H1 (cell line): ENCODE measurements around the gene RFX1. TPM values are rescaled to one million over a fixed set of nuclear protein-coding genes. Genes with fewer than 3 reads are reported as not detected.

Experiments
- CTCF ChIA-PET: fragments of 300-600 bp; sonication (Branson Sonifier 250); formaldehyde crosslinking; loops from one replicate; lab custom pipeline; 2021; ENCODE audit not compliant: partially characterized antibody; lab: Charles Lee
- POLR2A ChIA-PET: fragments of 300-600 bp; sonication (Branson Sonifier 250); formaldehyde crosslinking; loops from one replicate; lab custom pipeline; 2021; ENCODE audit warnings: inconsistent platforms; ENCODE audit not compliant: partially characterized antibody; lab: Charles Lee
- DNase-seq, 2 experiments: peaks; one replicate each; pipeline versions ENCODE4 v3.0.0 to v3.0.0-alpha.2; 2010 to 2022; ENCODE audit warnings: low spot score in 2 of 2, low read depth in 1 of 2, mixed read lengths in 1 of 2
- FAIRE-seq: peaks from 2 replicates; lab custom pipeline; 2011; peaks lifted over from hg19 to GRCh38; lab: Jason Lieb, UNC
- H2AFZ ChIP-seq: 2 replicates; pipeline ENCODE4 v1.8.1; 2012; ENCODE audit warnings: low read length, inconsistent platforms
- H2AK5ac ChIP-seq: 2 replicates; pipeline ENCODE4 v1.6.1; 2013; ENCODE audit warnings: low read depth, low read length
- H2BK120ac ChIP-seq: replicated peaks from 2 replicates; pipeline ENCODE3; 2013; ENCODE audit warnings: low read depth, low read length, inconsistent platforms
- H2BK12ac ChIP-seq: 2 replicates; pipeline ENCODE4 v1.6.1; 2013; ENCODE audit warnings: low read depth, low read length
- H2BK15ac ChIP-seq: 2 replicates; pipeline ENCODE4 v1.6.1; 2013; ENCODE audit warnings: low read length
- H2BK20ac ChIP-seq: 2 replicates; pipeline ENCODE4 v1.6.1; 2013; ENCODE audit warnings: low read length
- H2BK5ac ChIP-seq: 2 replicates; pipeline ENCODE4 v1.6.1; 2013; ENCODE audit warnings: low read depth, low read length
- H3K14ac ChIP-seq: 2 replicates; pipeline ENCODE4 v1.6.1; 2013; ENCODE audit warnings: inconsistent platforms; ENCODE audit not compliant: insufficient read length
- H3K18ac ChIP-seq: 2 replicates; pipeline ENCODE4 v1.6.1; 2013; ENCODE audit warnings: low read length; ENCODE audit errors: extremely low read depth
- H3K23ac ChIP-seq: 2 replicates; pipeline ENCODE4 v1.6.1; 2013; ENCODE audit warnings: inconsistent platforms; ENCODE audit not compliant: insufficient read length
- H3K23me2 ChIP-seq: 2 replicates; pipeline ENCODE4 v1.6.1; 2013; ENCODE audit warnings: low read depth, low read length
- H3K27ac ChIP-seq: 2 replicates; pipeline ENCODE4 v1.6.1; 2011; ENCODE audit warnings: low read depth, low read length, inconsistent platforms
- H3K27me3 ChIP-seq, 4 experiments: replicated peaks in 1 of 4; 1 replicate in 1 of 4; 2 replicates in 3 of 4; pipeline versions ENCODE4 v1.6.1 to v1.8.1; 2011 to 2013; ENCODE audit warnings: low read length in 3 of 4, mild to moderate bottlenecking in 3 of 4, inconsistent platforms in 2 of 4, mixed read lengths in 2 of 4, moderate library complexity in 1 of 4; ENCODE audit not compliant: control insufficient read depth in 3 of 4, insufficient read depth in 3 of 4; ENCODE audit errors: extremely low read depth in 1 of 4
- H3K36me3 ChIP-seq, 4 experiments: 2 replicates each; pipeline versions ENCODE4 v1.6.1 to v1.8.1; 2011 to 2013; ENCODE audit warnings: mild to moderate bottlenecking in 4 of 4, low read length in 3 of 4, moderate library complexity in 2 of 4, control low read depth in 1 of 4, inconsistent platforms in 1 of 4; ENCODE audit not compliant: insufficient read depth in 4 of 4, control insufficient read depth in 2 of 4
- H3K4ac ChIP-seq: replicated peaks from 2 replicates; pipeline ENCODE3; 2013; ENCODE audit warnings: low read length, low read depth, mixed read lengths, inconsistent platforms; ENCODE audit not compliant: insufficient read length
- H3K4me1 ChIP-seq, 4 experiments: replicated peaks in 1 of 4; 1 replicate in 1 of 4; 2 replicates in 3 of 4; pipeline versions ENCODE4 v1.6.1 to v1.8.1; 2011 to 2013; ENCODE audit warnings: low read length in 3 of 4, inconsistent platforms in 2 of 4, mixed read lengths in 1 of 4; ENCODE audit not compliant: insufficient read depth in 4 of 4, control insufficient read depth in 3 of 4
- H3K4me2 ChIP-seq, 2 experiments: 2 replicates each; pipeline versions ENCODE4 v1.6.1 to v1.8.1; 2011 to 2013; ENCODE audit warnings: low read depth in 2 of 2, low read length in 2 of 2, control low read depth in 1 of 2, inconsistent platforms in 1 of 2, mild to moderate bottlenecking in 1 of 2; ENCODE audit not compliant: insufficient read depth in 1 of 2
- H3K4me3 ChIP-seq, 4 experiments: fragments of 200-600, 300-600 bp in 1 of 4; sonication (generic), shearing (Covaris generic), sonication (Bioruptor Twin) in 1 of 4; 2 replicates each; pipeline versions ENCODE4 v1.5.1 to v1.8.1; 2011 to 2016; ENCODE audit warnings: low read length in 4 of 4, low read depth in 3 of 4, control low read depth in 2 of 4, inconsistent platforms in 2 of 4, mild to moderate bottlenecking in 2 of 4, mixed read lengths in 1 of 4, moderate library complexity in 1 of 4; ENCODE audit not compliant: insufficient read depth in 2 of 4; ENCODE audit errors: extremely low read depth in 1 of 4
- H3K56ac ChIP-seq: replicated peaks from 2 replicates; pipeline ENCODE3; 2013; ENCODE audit warnings: low read depth, mild to moderate bottlenecking, mixed read lengths, low read length, inconsistent platforms; ENCODE audit not compliant: insufficient read length
- H3K79me1 ChIP-seq: 2 replicates; pipeline ENCODE4 v1.6.1; 2013; ENCODE audit warnings: low read depth, low read length, control low read depth
- H3K79me2 ChIP-seq, 2 experiments: 2 replicates each; pipeline versions ENCODE4 v1.6.1 to v1.8.1; 2012 to 2013; ENCODE audit warnings: low read length in 2 of 2, mild to moderate bottlenecking in 2 of 2, inconsistent platforms in 1 of 2; ENCODE audit not compliant: insufficient read depth in 2 of 2, control insufficient read depth in 1 of 2
- H3K9ac ChIP-seq, 4 experiments: replicated peaks in 1 of 4; 1 replicate in 1 of 4; 2 replicates in 3 of 4; pipeline versions ENCODE4 v1.6.1 to v1.8.1; 2011 to 2013; ENCODE audit warnings: low read depth in 3 of 4, low read length in 3 of 4, control low read depth in 2 of 4, mild to moderate bottlenecking in 2 of 4, moderate library complexity in 2 of 4, inconsistent platforms in 1 of 4; ENCODE audit errors: extremely low read depth in 1 of 4
- H3K9me3 ChIP-seq, 2 experiments: 2 replicates each; pipeline versions ENCODE4 v1.6.1 to v1.8.1; 2012 to 2013; ENCODE audit warnings: mild to moderate bottlenecking in 2 of 2, moderate library complexity in 2 of 2, control low read depth in 1 of 2, inconsistent platforms in 1 of 2, low read depth in 1 of 2, low read length in 1 of 2, mixed read lengths in 1 of 2; ENCODE audit not compliant: insufficient read depth in 2 of 2
- H4K20me1 ChIP-seq, 2 experiments: replicated peaks in 1 of 2; 2 replicates each; pipeline versions ENCODE3 to v1.8.1; 2011 to 2013; ENCODE audit warnings: inconsistent platforms in 2 of 2, low read length in 2 of 2, mild to moderate bottlenecking in 1 of 2; ENCODE audit not compliant: insufficient read depth in 2 of 2, control insufficient read depth in 1 of 2
- H4K5ac ChIP-seq: 2 replicates; pipeline ENCODE4 v1.6.1; 2013; ENCODE audit warnings: low read length, low read depth, mixed read lengths, inconsistent platforms; ENCODE audit not compliant: insufficient read length
- H4K8ac ChIP-seq: 2 replicates; pipeline ENCODE4 v1.8.0; 2013; ENCODE audit warnings: mild to moderate bottlenecking, moderate library complexity, low read length, inconsistent platforms; ENCODE audit not compliant: insufficient read depth; ENCODE audit errors: extremely low read depth
- H4K91ac ChIP-seq: replicated peaks from 2 replicates; pipeline ENCODE3; 2013; ENCODE audit warnings: low read length, mixed read lengths, inconsistent platforms; ENCODE audit not compliant: insufficient read length
- BRCA1 ChIP-seq: IDR thresholded peaks from 2 replicates; pipeline ENCODE4 v1.6.1; 2012; ENCODE audit warnings: low read depth, low read length, improper control_type of control experiment
- CEBPB ChIP-seq: IDR thresholded peaks from 2 replicates; pipeline ENCODE4 v1.6.1; 2012; ENCODE audit warnings: low read depth, low read length
- SIX5 ChIP-seq: IDR thresholded peaks from 2 replicates; pipeline ENCODE4 v1.6.1; 2011; ENCODE audit warnings: mild to moderate bottlenecking, low read depth, low read length
- SP2 ChIP-seq: IDR thresholded peaks from 2 replicates; pipeline ENCODE4 v1.6.1; 2012; ENCODE audit warnings: mild to moderate bottlenecking, low read length, inconsistent platforms
- SP4 ChIP-seq: IDR thresholded peaks from 2 replicates; pipeline ENCODE4 v1.6.1; 2012; ENCODE audit warnings: low read length, inconsistent platforms
- SRF ChIP-seq: IDR thresholded peaks from 2 replicates; pipeline ENCODE4 v1.6.1; 2011; ENCODE audit warnings: mild to moderate bottlenecking, low read depth, low read length, moderate library complexity
- TCF12 ChIP-seq: IDR thresholded peaks from 2 replicates; pipeline ENCODE4 v1.6.1; 2011; ENCODE audit warnings: low read depth, mild to moderate bottlenecking, low read length
- WGBS, 2 experiments: shearing (Covaris generic) in 1 of 2; methylation state at CpG; one replicate each; pipeline versions ENCODE4 v1.1.6 to v1.1.7; 2013 to 2015; ENCODE audit warnings: low lambda C conversion rate in 2 of 2, mixed read lengths in 2 of 2, inconsistent platforms in 1 of 2, low coverage in 1 of 2, missing lambda C conversion rate in 1 of 2; ENCODE audit not compliant: insufficient replicate concordance in 2 of 2, insufficient coverage in 1 of 2, insufficient read length in 1 of 2; ENCODE audit errors: extremely low coverage in 1 of 2, missing lambda C conversion rate in 1 of 2; 5-methylcytosine and 5-hydroxymethylcytosine counted together
- polyA plus RNA-seq, 7 experiments: library from polyadenylated mRNA; depleted of rRNA in 3 of 7; stranded (reverse) in 5 of 7; unstranded in 2 of 7; fragments of >200 nt in 5 of 7; fragments of 200-250 nt in 2 of 7; gene quantifications; 1 replicate in 5 of 7; 2 replicates in 1 of 7; 4 replicates in 1 of 7; pipeline versions ENCODE4 v1.2.1 to v1.2.3, GENCODE V29; 2011 to 2013; ENCODE audit warnings: missing spikeins in 2 of 7, mixed read lengths in 2 of 7
- total RNA-seq: library from RNA; stranded (reverse); fragmentation: NEBNext Ultra II Directional; extraction: Animal tissue kit (Norgen Biotek cat#: 25700); gene quantifications from 2 replicates; pipeline ENCODE4 v1.2.1, GENCODE V29; 2021
- TF ChIP-seq, protein P1 (sequence below), 3 experiments: IDR thresholded peaks; 1 replicate in 2 of 3; 2 replicates in 1 of 3; pipeline versions ENCODE4 v1.5.1 to v1.6.1; 2011; ENCODE audit warnings: low read length in 3 of 3, mild to moderate bottlenecking in 3 of 3, inconsistent platforms in 2 of 3, low read depth in 1 of 3, moderate library complexity in 1 of 3; ENCODE audit not compliant: insufficient read depth in 1 of 3; ENCODE audit errors: control extremely low read depth in 1 of 3

The RFX1 gene
- total and polyA plus RNA-seq, 2 of the 8 experiments (the other 6 are each of a cell fraction or from before 2014, with no cell fraction given), result 4.9 to 17.0 TPM

DNA sequence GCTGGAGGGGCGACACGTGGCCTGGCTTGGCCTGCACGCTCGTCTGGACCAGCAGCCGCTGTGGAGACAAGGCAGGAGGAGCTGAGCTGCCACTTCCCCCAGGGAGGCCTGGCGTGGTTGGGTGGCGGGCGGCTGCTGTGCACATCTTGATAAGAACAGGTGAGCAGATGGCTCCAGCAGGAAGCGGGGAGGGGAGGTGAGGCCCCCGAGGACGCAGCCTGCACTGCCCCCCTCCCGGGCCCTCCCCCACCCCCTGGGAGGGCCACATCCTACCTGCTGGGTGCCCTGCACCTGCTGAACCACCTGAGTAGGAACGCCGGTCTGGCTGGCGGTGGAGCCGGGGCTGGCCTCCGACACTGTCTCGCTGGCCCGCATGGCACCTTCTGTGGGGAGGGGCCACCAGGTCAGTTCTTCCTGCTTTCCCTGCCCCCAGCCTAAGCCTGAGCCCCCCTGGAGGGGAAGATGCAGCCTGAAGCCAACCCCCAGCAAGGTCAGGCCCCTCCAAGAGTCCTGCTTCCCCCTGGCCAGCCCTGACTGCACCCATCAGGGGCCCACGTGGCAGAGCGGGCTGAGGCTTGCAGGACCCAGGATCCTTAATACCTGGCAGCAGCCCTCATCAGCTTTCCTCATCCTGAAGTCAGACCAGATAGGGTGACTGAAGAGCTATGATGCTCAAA lies 22.8 kb downstream of the RFX1 start:
- no peaks in the 10 kb centered on the region for H3K79me2 ChIP-seq
- peak overlapping the region; percentile 71; the same call in 1 of the 2 replicates for H2BK5ac ChIP-seq
- H3K4me3 ChIP-seq, result no peak overlapping the region
- H2BK12ac ChIP-seq, result peak overlapping the region; percentile 87; the same call in 1 of the 2 replicates
- H2BK15ac ChIP-seq, result peak overlapping the region; percentile 72; the same call in 1 of the 2 replicates
- WGBS, 2 experiments, result 84% methylated on average over 17 of the region's 21 CpGs; no CpG with 5 or more reads in 1 of the 2 experiments
- H3K18ac ChIP-seq, result peak overlapping the region; percentile 32; the same call in 1 of the 2 replicates
- H3K4me2 ChIP-seq, result no peak overlapping the region
- H4K5ac ChIP-seq, result no peak overlapping the region
- H3K9ac ChIP-seq, result no peak overlapping the region; a peak in 1 of 7 replicates
- H2AK5ac ChIP-seq, result no peak overlapping the region; the same call in 1 of the 2 replicates
- H3K27ac ChIP-seq, result no peak overlapping the region
- no peaks in the 10 kb centered on the region for H4K20me1 ChIP-seq
- H3K79me1 ChIP-seq, result no peaks in the 10 kb centered on the region
- H3K14ac ChIP-seq, result no peak overlapping the region
- DNase-seq, result no peak
- peak overlapping the region; percentile 15; the same call in 1 of the 2 replicates for H4K8ac ChIP-seq
- TF ChIP-seq SRF, result no peak
- TF ChIP-seq BRCA1, result no peak
- no peak for TF ChIP-seq SP2
- TF ChIP-seq CEBPB, result no peak
- TF ChIP-seq TCF12, result no peak
- no peak for TF ChIP-seq SP4
- TF ChIP-seq, protein P1, sequence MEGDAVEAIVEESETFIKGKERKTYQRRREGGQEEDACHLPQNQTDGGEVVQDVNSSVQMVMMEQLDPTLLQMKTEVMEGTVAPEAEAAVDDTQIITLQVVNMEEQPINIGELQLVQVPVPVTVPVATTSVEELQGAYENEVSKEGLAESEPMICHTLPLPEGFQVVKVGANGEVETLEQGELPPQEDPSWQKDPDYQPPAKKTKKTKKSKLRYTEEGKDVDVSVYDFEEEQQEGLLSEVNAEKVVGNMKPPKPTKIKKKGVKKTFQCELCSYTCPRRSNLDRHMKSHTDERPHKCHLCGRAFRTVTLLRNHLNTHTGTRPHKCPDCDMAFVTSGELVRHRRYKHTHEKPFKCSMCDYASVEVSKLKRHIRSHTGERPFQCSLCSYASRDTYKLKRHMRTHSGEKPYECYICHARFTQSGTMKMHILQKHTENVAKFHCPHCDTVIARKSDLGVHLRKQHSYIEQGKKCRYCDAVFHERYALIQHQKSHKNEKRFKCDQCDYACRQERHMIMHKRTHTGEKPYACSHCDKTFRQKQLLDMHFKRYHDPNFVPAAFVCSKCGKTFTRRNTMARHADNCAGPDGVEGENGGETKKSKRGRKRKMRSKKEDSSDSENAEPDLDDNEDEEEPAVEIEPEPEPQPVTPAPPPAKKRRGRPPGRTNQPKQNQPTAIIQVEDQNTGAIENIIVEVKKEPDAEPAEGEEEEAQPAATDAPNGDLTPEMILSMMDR (IDR thresholded peaks at IDR 0.05; ENCODE audit: control extremely low read depth in 1 of 3, insufficient read depth in 1 of 3, low read depth in 1 of 3, low read length in 3 of 3), result no peak
- no peak for TF ChIP-seq SIX5
- no peak overlapping the region for H2BK20ac ChIP-seq
- peak overlapping the region; percentile 47 for H4K91ac ChIP-seq
- H3K23me2 ChIP-seq, result no peaks in the 10 kb centered on the region; the same call in 1 of the 2 replicates
- H3K27me3 ChIP-seq, result no peaks in the 10 kb centered on the region
- 0 out of 8 replicates have a peak, but pooled peaks cover 0 to 3% (median 0%) of the 10 kb centered on the region in 4 experiments for H3K36me3 ChIP-seq
- H3K56ac ChIP-seq, result no peak overlapping the region
- POLR2A ChIA-PET, result interaction anchor here (1.4 to 1.9 kb wide), 2 partner anchors 19 to 27 kb away, joined by 3 to 9 read pairs; no protein-coding TSS in a partner anchor
- H3K23ac ChIP-seq, result no peak overlapping the region
- no peak overlapping the region for H2BK120ac ChIP-seq
- no peaks in the 10 kb centered on the region for H3K9me3 ChIP-seq
- CTCF ChIA-PET, result interaction anchor here (1.0 to 1.4 kb wide), 3 partner anchors 17 to 60 kb away, joined by 3 to 4 read pairs (median 4); partner anchors contain the start of gene IL27RA
- H3K4ac ChIP-seq, result no peak overlapping the region
- H2AFZ ChIP-seq, result no peak overlapping the region
- peaks cover 0 to 48% (median 37%) of the 10 kb centered on the region in 4 experiments; a peak in 6 of 7 replicates for H3K4me1 ChIP-seq
- no peak for FAIRE-seq
